ENCODE results near the gene NR4A3.
A peak's percentile ranks its signal among the peaks of the same experiment; 100 is the strongest.

NR4A3 gene

GRCh38 chr9:99859243-99859980, 37.7 kb downstream of the NR4A3 start:
- no peak for TF ChIP-seq CTCF (IDR thresholded peaks at IDR 0.05; ENCODE audit: low read depth, low read length, missing control alignments)
- no peak for DNase-seq (ENCODE audit: low read depth)
- H3K4me3 ChIP-seq (ENCODE audit: low read depth, low read length), result no peak overlapping the region

GRCh38 chr9:99860266-99860665, 38.6 kb downstream of the NR4A3 start:
- no peak for DNase-seq (ENCODE audit: low read depth)
- no peak for TF ChIP-seq CTCF (IDR thresholded peaks at IDR 0.05; ENCODE audit: low read depth, low read length, missing control alignments)
- no peak overlapping the region for H3K4me3 ChIP-seq (ENCODE audit: low read depth, low read length)

- TF ChIP-seq CTCF (IDR thresholded peaks at IDR 0.05; ENCODE audit: low read depth, low read length, missing control alignments), result no peak
- H3K4me3 ChIP-seq (ENCODE audit: low read depth, low read length), result no peak overlapping the region
- DNase-seq (ENCODE audit: low read depth), result no peak
Observed at GRCh38 chr9:99863955-99864354, 42.3 kb downstream of the NR4A3 start.

GRCh38 chr9:99866398-99866797, 44.7 kb downstream of the NR4A3 start:
- H3K4me3 ChIP-seq (ENCODE audit: low read depth, low read length), result no peak overlapping the region
- DNase-seq (ENCODE audit: low read depth), result no peak
- no peak for TF ChIP-seq CTCF (IDR thresholded peaks at IDR 0.05; ENCODE audit: low read depth, low read length, missing control alignments)

- H3K4me3 ChIP-seq (ENCODE audit: low read depth, low read length), result no peak overlapping the region
- TF ChIP-seq CTCF (IDR thresholded peaks at IDR 0.05; ENCODE audit: low read depth, low read length, missing control alignments), result no peak
- DNase-seq (ENCODE audit: low read depth), result no peak
Observed at GRCh38 chr9:99867536-99867935, 45.9 kb downstream of the NR4A3 start.

GRCh38 chr9:99867968-99868367, 46.3 kb downstream of the NR4A3 start:
- no peak for DNase-seq (ENCODE audit: low read depth)
- TF ChIP-seq CTCF (IDR thresholded peaks at IDR 0.05; ENCODE audit: low read depth, low read length, missing control alignments), result no peak

GRCh38 chr9:99868845-99869244, 47.2 kb downstream of the NR4A3 start:
- no peak overlapping the region for H3K4me3 ChIP-seq (ENCODE audit: low read depth, low read length)
- peak; percentile 27 for DNase-seq (ENCODE audit: low read depth)
- no peak for TF ChIP-seq CTCF (IDR thresholded peaks at IDR 0.05; ENCODE audit: low read depth, low read length, missing control alignments)

More at GRCh38 chr9:99867968-99868367, 46.3 kb downstream of the NR4A3 start:
- H3K4me3 ChIP-seq (ENCODE audit: low read depth, low read length), result no peak overlapping the region
